Lower leg skin (tissue), 3 donors: Measurements from ENCODE around the gene CSPG5.

Source experiments
- CTCF ChIP-seq, 3 donors: fragments of 450-650 bp; IDR thresholded peaks; one replicate each; pipeline ENCODE4 v1.5.1; 2016; ENCODE audit warnings: antibody characterized with exemption in 3 of 3, mild to moderate bottlenecking in 3 of 3, moderate library complexity in 2 of 3
- POLR2A ChIP-seq, 2 donors: fragments of 450-650 bp; IDR thresholded peaks; one replicate each; pipeline ENCODE4 v1.6.1; 2016 to 2017; ENCODE audit warnings: antibody characterized with exemption in 2 of 2, mild to moderate bottlenecking in 1 of 2, moderate library complexity in 1 of 2

- TF ChIP-seq CTCF (IDR thresholded peaks at IDR 0.05) = no peak
- no peak for TF ChIP-seq POLR2A (IDR thresholded peaks at IDR 0.05)
These were observed 35.1 kb upstream of the CSPG5 start for GRCh38 chr3:47613722-47614121.
